Endothelial cell of umbilical vein (primary cell): Measurements from ENCODE around the gene C2orf81. TPM values are rescaled to one million over a fixed set of nuclear protein-coding genes. Genes with fewer than 3 reads are reported as not detected.

Experiments used
- BruUV-seq: library from RNA; stranded (reverse); fragments of 400-500 nt; replicated peaks from 2 replicates; lab custom pipeline; 2021; lab: Mats Ljungman, UMichigan
- CTCF ChIA-PET: fragments of 300-600, 350-600 bp; sonication (Branson Sonifier 250); formaldehyde crosslinking; loops from one replicate; lab custom pipeline; 2021; ENCODE audit warnings: antibody characterized with exemption, inconsistent platforms; lab: Charles Lee
- POLR2A ChIA-PET: fragments of 300-600, 350-600 bp; sonication (Branson Sonifier 250); formaldehyde crosslinking; loops from one replicate; lab custom pipeline; 2021; ENCODE audit warnings: antibody characterized with exemption, inconsistent platforms; lab: Charles Lee
- DNase-seq: peaks from one replicate; pipeline ENCODE4 v3.0.0-alpha.2; 2011; ENCODE audit warnings: low read depth, low spot score
- FAIRE-seq: peaks from 2 replicates; lab custom pipeline; 2011; peaks lifted over from hg19 to GRCh38; lab: Jason Lieb, UNC
- H2AFZ ChIP-seq: 2 replicates; pipeline ENCODE4 v1.6.0; 2012; ENCODE audit warnings: low read depth, low read length, control low read depth, inconsistent platforms
- H3K27ac ChIP-seq: 2 replicates; pipeline ENCODE4 v1.5.1; 2011; ENCODE audit warnings: low read depth, mild to moderate bottlenecking, control low read depth, low read length, moderate library complexity; ENCODE audit not compliant: insufficient read depth
- H3K27me3 ChIP-seq, 2 experiments: 2 replicates each; pipeline versions ENCODE4 v1.6.0 to v1.6.1; 2011; ENCODE audit warnings: low read length in 2 of 2, mixed read lengths in 1 of 2; ENCODE audit not compliant: control insufficient read depth in 2 of 2, insufficient read depth in 2 of 2
- H3K36me3 ChIP-seq, 2 experiments: 2 replicates in 1 of 2; 3 replicates in 1 of 2; pipeline ENCODE4 v1.5.1; 2011; ENCODE audit warnings: low read length in 2 of 2, mild to moderate bottlenecking in 1 of 2, moderate library complexity in 1 of 2; ENCODE audit not compliant: control insufficient read depth in 2 of 2, insufficient read depth in 2 of 2; ENCODE audit errors: extremely low read depth in 1 of 2
- H3K4me1 ChIP-seq: 3 replicates; pipeline ENCODE4 v1.5.1; 2011; ENCODE audit warnings: mild to moderate bottlenecking, low read length; ENCODE audit not compliant: control insufficient read depth, insufficient read depth; ENCODE audit errors: extremely low read depth
- H3K4me2 ChIP-seq: 2 replicates; pipeline ENCODE4 v1.6.1; 2011; ENCODE audit warnings: low read length, control low read depth, mixed read lengths; ENCODE audit not compliant: insufficient read depth
- H3K4me3 ChIP-seq, 3 experiments: fragments of 200-600 bp in 1 of 3; sonication (generic), shearing (Covaris generic) in 1 of 3; replicated peaks in 1 of 3; 2 replicates each; pipeline ENCODE4 v1.5.1; 2011 to 2016; ENCODE audit warnings: control low read depth in 3 of 3, low read length in 3 of 3, mild to moderate bottlenecking in 2 of 3, inconsistent platforms in 1 of 3, low read depth in 1 of 3, moderate library complexity in 1 of 3; ENCODE audit not compliant: insufficient read depth in 1 of 3
- H3K79me2 ChIP-seq: 2 replicates; pipeline ENCODE4 v1.6.0; 2012; ENCODE audit warnings: low read length, inconsistent platforms; ENCODE audit not compliant: control insufficient read depth, insufficient read depth
- H3K9ac ChIP-seq: replicated peaks from 2 replicates; pipeline ENCODE3; 2011; ENCODE audit warnings: low read length, control low read depth; ENCODE audit not compliant: insufficient read depth; ENCODE audit errors: extremely low read depth
- H3K9me1 ChIP-seq: replicated peaks from 3 replicates; pipeline ENCODE4 v1.6.0; 2011; ENCODE audit warnings: mild to moderate bottlenecking, low read length; ENCODE audit not compliant: control insufficient read depth, insufficient read depth; ENCODE audit errors: extremely low read depth
- H3K9me3 ChIP-seq: replicated peaks from 2 replicates; pipeline ENCODE4 v1.5.1; 2012; ENCODE audit warnings: low read length, inconsistent platforms; ENCODE audit not compliant: control insufficient read depth, insufficient read depth
- H4K20me1 ChIP-seq: replicated peaks from 2 replicates; pipeline ENCODE3; 2011; ENCODE audit warnings: mild to moderate bottlenecking, low read length; ENCODE audit not compliant: control insufficient read depth, insufficient read depth; ENCODE audit errors: extremely low read depth
- CTCF ChIP-seq, 2 donors: IDR thresholded peaks; 1 replicate in 1 of 2; 2 replicates in 1 of 2; pipeline ENCODE4 v1.5.1; 2011; ENCODE audit warnings: low read length in 2 of 2, mild to moderate bottlenecking in 2 of 2, moderate library complexity in 2 of 2, control low read depth in 1 of 2, inconsistent platforms in 1 of 2, low read depth in 1 of 2; ENCODE audit not compliant: insufficient read depth in 1 of 2; ENCODE audit errors: extremely low read depth in 1 of 2
- EZH2 ChIP-seq: IDR thresholded peaks from 2 replicates; pipeline ENCODE4 v1.6.1; 2012; ENCODE audit warnings: borderline replicate concordance, low read depth, mild to moderate bottlenecking, moderate library complexity, low read length, inconsistent platforms; ENCODE audit not compliant: severe bottlenecking
- FOS ChIP-seq: IDR thresholded peaks from 2 replicates; pipeline ENCODE4 v1.6.1; 2011; ENCODE audit warnings: mild to moderate bottlenecking, low read length, moderate library complexity, borderline replicate concordance; ENCODE audit not compliant: insufficient read depth
- GATA2 ChIP-seq: IDR thresholded peaks from 2 replicates; pipeline ENCODE4 v1.7.0; 2011; ENCODE audit warnings: low read depth, mild to moderate bottlenecking, moderate library complexity, mixed read lengths, low read length; ENCODE audit not compliant: insufficient read length, insufficient read depth
- JUN ChIP-seq: IDR thresholded peaks from 2 replicates; pipeline ENCODE4 v1.6.1; 2011; ENCODE audit warnings: borderline replicate concordance, low read depth; ENCODE audit not compliant: insufficient read length, insufficient read depth
- MAX ChIP-seq: IDR thresholded peaks from 2 replicates; pipeline ENCODE4 v1.6.1; 2011; ENCODE audit not compliant: insufficient read depth, insufficient read length
- MYC ChIP-seq: IDR thresholded peaks from one replicate; pipeline ENCODE4 v1.6.1; 2011; ENCODE audit warnings: mild to moderate bottlenecking, low read depth, low read length
- POLR2A ChIP-seq: IDR thresholded peaks from 2 replicates; pipeline ENCODE4 v1.6.1; 2012; ENCODE audit warnings: low read depth, mild to moderate bottlenecking, control low read depth, low read length
- POLR2AphosphoS5 ChIP-seq: IDR thresholded peaks from 2 replicates; pipeline ENCODE4 v1.6.1; 2012; ENCODE audit warnings: low read depth, mild to moderate bottlenecking, control low read depth, low read length, moderate library complexity; ENCODE audit not compliant: insufficient read depth
- dilution Hi-C: fragments of 300-500 bp; cut with MboI; formaldehyde crosslinking; loops from one replicate; pipeline ENCODE4 v1.15.0; 2019; ENCODE audit warnings: low sequenced_read_pairs; ENCODE audit not compliant: extremely low pct_ligation_motif_present
- intact Hi-C: fragments of 100-400 bp; cut with micrococcal nuclease; formaldehyde crosslinking; loops from one replicate; pipeline ENCODE4 v1.10.0; 2022
- polyA plus RNA-seq, 4 experiments: library from polyadenylated mRNA; depleted of rRNA in 3 of 4; stranded (reverse) in 3 of 4; unstranded in 1 of 4; fragments of >200 nt; gene quantifications; 2 replicates each; pipeline versions ENCODE4 v1.2.1 to v1.2.3, GENCODE V29; 2011 to 2012; ENCODE audit warnings: missing spikeins in 1 of 4
- total RNA-seq: library from RNA; stranded (reverse); gene quantifications from 2 replicates; pipeline ENCODE4 v1.2.3, GENCODE V29; 2021

C2orf81 gene
- total and polyA plus RNA-seq, 2 donors (not counting 3 experiments of a cell fraction or from before 2014, with no cell fraction given), result 0.17 to 0.71 TPM

GRCh38 chr2:74457549-74458131 is 36.2 kb upstream of the C2orf81 start:
- H3K9ac ChIP-seq, result peak overlapping the region; percentile 58
- peak overlapping the region; percentile 77 for H2AFZ ChIP-seq
- intact Hi-C loops (loop anchor here (1.0 kb wide), 2 partner anchors 25 to 72 kb away; partner anchors contain the start of genes AUP1, CCDC142 and HTRA2), dilution Hi-C loops (no loop called here)
- H3K27ac ChIP-seq, result peak overlapping the region; percentile 51
- CTCF ChIA-PET, result interaction anchor here (1.2 to 2.3 kb wide), 5 partner anchors 11 to 75 kb away, joined by 3 to 7 read pairs (median 4); partner anchors contain the start of gene LBX2
- peaks cover 2% of the 10 kb centered on the region for H3K79me2 ChIP-seq
- H3K4me1 ChIP-seq, result peaks cover 22% of the 10 kb centered on the region
- H4K20me1 ChIP-seq, result no peaks in the 10 kb centered on the region
- peaks cover 0 to 4% of the 10 kb centered on the region in 2 experiments for H3K27me3 ChIP-seq
- FAIRE-seq (no peak), DNase-seq (no peak)
- no peaks in the 10 kb centered on the region for H3K9me3 ChIP-seq
- peak overlapping the region; percentile 83 for H3K4me2 ChIP-seq
- no TSS peak for BruUV-seq
- no peak for TF ChIP-seq JUN
- TF ChIP-seq FOS, result no peak
- TF ChIP-seq EZH2, result no peak
- no peak for TF ChIP-seq POLR2A
- TF ChIP-seq GATA2, result no peak
- TF ChIP-seq CTCF (IDR thresholded peaks at IDR 0.05; ENCODE audit: extremely low read depth in 1 of 2, insufficient read depth in 1 of 2, low read depth in 1 of 2, low read length in 2 of 2), result no peak
- no peak for TF ChIP-seq MAX
- TF ChIP-seq MYC, result no peak
- TF ChIP-seq POLR2AphosphoS5, result no peak
- H3K36me3 ChIP-seq, result peaks cover 0 to 8% of the 10 kb centered on the region in 2 experiments
- H3K9me1 ChIP-seq, result no peaks in the 10 kb centered on the region
- H3K4me3 ChIP-seq, result peak overlapping the region; percentile 59 to 78 (median 77)
- POLR2A ChIA-PET, result interaction anchor here (0.6 to 1.3 kb wide), 5 partner anchors 18 to 73 kb away, joined by 3 to 5 read pairs (median 4); partner anchors contain the start of gene HTRA2
